Hematopoietic multipotent progenitor cell treated with erythropoietin and hydrocortisone succinate and interleukin-3 and kit ligand, for 17 days (in vitro differentiated cells): ENCODE results near the gene JAG1.
"Not testable (repeated sequence)": the region's sequence is repeated elsewhere in the genome, so short reads cannot be mapped to it uniquely, and the experiment has no call there.

Experiments
- DNase-seq: peaks from one replicate; pipeline ENCODE4 v3.0.0-alpha.2; 2015; ENCODE audit warnings: low spot score

The JAG1 gene

DNA sequence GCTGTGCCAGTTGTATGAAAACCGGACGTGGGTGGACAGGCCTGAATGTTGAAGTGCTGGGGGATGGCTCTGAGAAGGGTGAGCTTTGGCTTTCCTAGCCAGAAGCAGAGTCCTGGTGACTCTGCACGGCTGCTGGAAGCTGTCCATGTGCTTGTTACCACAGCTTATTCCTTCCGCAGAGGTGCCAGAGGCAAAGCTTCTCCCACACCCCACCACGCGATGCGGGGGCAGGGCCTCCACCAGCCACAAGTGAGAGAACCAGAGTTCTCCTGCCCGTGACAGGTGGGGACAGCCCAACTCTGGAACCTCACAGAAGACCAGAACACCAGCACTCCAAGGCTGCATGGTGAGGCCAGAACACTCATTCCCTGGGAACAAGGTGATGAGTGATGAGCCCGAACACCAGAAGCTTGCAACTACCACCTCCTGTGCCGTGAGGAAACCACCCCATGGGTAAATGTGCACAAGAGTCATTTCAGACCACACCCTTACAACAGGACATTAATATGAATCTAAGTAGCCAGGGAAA, 36.7 kb downstream of the JAG1 start:
- no peak for DNase-seq

DNA sequence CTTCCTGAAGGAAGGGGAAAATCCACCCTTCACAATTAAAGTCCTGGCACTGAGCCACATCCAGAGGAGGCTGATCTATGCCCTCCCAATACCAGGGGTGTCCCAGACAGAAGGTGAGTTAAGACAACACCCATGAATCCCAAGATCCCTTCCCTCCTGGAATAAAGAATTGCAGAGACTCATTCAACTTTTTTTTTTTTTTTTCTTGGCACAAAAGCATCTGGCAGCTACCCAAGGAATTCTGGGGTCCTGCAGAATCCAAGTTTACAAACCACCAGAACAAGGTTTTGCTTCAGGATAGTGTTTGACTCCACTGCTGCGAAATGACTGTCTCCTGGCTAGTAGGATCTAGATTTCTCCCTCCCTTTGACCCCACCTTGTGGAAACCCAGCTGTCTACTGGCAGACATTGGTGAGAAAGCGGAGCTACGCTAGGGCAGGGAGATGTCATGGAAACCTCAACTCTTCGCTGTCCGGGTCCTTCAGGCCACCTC, 37.4 kb downstream of the JAG1 start:
- DNase-seq = no peak

DNA sequence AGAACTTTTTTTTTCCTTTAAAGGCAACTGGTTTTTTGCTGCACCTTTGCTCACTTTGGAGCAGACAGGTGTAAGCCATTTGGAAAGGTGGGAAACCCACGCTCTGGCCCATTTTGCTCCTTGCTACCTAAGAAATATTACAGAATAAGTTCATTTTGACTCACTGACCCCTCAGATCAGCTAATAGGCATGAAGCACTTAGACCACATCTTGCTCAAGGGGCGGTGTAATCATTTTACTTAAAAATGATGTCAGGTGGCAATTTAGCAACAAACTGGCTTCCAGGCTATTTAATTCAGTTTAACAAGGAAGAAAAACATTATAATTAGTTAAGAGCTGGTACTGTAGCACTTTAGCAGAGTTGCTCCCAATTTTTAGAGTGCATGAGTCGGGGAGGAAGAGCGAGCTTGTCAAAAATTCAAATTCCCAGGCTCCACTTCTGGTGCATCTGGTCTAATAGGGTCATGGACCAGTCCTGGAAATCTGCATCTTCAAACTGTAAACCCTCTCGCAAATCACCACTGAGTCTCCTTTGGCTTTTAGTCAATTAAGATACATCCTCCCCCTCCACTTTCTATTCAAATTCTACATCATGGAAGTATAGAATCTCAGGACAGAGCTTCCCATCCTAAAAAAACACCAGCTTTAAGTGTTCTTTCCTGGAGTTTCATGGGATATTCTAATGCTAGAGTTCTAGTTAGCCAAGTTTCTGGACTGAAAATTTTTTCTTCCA, 38.2 kb downstream of the JAG1 start:
- no peak for DNase-seq

DNA sequence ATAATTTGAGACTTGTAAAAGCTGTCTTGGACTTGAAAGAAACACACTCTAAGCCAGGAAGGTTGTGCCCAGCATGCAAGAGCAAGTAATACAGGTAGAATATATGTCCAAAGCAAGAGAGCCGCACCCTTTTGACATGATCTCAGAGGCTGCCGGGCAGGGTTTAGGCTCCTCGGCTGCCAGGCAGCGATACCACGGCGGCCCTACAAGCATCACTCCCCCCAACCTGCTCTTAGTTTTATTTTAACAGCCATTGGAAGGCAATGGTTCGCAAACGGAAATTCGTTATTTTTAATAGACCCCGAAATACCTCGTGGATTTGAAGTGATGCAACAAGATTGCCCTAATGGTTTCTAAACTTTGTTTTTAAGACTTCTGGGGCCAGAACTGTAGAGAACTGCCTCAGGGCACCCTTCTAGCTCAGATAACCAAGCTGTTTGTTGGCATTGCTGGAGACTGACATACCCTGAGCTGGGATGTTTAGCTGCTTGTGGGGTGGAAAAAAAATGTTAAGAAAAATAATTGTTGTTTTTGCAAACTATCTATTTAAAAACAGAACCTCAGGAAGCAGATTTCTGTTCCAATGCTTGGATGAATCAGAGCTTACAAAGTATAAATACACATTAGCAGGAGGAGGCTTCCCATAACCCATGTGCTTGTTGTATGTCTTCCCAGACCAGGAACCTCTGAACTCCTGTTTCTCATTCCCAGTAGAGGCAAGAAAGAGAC, 39.0 kb downstream of the JAG1 start:
- no peak for DNase-seq

DNA sequence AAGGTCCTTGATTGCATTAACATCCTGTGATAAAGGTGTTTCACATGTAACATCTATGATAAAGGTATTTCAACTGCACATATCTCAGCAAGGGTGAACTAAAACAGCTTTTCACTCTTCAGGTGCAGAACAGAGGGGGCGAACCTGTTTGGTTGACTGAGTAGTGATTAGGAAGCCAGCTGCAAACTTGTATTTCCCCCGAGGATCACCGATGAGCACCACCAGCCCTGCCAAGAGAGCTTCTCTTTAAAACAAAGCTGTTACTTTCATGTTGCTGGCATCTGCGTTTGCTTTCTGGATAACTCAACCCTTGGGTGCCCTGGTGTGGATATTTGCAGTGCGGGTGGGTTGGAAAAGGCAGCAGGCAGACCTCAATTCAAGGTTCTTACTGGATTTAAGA, 39.6 kb downstream of the JAG1 start:
- DNase-seq = no peak

DNA sequence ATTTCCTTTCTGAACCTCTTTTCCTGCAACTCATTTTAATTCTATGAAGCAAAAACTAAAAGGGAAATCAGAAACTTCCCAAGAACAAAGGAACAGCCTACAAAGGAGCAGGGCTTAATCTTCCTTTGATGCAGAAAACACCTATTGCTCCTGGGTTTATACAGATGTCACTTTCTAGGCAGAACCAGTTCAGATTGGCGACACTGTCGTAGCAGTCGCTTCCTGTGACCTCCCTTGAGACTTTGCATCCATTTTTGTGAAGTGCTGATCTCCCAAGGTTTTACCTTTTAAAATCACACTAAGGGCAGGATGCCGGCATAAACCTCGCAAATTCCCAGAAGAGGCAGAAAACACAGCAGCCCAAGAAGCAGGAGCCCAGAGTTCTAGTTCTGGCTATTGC, 40.1 kb downstream of the JAG1 start:
- DNase-seq = no peak

DNA sequence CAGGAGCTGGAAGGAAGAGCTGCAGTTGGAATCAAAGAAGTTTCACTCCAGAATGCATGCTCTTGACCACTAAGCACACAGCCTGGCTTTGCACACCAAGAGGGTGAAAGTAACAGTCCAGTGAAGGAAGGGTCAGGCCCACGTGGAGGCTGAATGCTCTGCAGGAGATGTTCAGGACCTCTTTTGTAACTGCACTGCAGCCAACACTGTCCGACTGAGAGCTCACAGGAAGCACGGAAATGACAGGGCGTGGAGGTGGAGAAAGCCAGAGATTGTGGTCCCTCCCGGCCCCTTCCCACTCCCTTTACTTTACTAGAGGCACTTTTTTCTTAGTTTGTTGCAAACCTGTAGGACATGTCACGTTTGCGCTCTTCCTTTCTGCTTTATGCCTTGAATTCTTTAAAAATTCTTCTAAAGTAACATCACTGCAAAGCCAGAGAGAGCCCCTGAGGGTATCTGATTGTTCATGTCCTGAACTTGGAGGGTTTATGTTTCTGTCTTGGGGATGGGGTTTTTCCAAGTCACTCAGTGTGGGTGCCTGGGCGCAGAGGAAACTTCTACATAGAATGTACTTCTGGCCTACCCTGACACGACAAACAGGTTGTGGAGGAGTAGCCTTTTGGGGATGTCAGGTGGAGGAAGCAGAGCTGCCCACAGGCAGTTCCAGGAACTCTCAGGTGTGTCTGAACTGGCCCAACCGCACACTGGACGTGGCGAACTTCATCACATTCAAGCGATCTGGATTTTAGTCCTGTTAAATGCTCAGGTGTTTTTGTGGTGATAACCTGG, 40.9 kb downstream of the JAG1 start:
- DNase-seq = no peak

DNA sequence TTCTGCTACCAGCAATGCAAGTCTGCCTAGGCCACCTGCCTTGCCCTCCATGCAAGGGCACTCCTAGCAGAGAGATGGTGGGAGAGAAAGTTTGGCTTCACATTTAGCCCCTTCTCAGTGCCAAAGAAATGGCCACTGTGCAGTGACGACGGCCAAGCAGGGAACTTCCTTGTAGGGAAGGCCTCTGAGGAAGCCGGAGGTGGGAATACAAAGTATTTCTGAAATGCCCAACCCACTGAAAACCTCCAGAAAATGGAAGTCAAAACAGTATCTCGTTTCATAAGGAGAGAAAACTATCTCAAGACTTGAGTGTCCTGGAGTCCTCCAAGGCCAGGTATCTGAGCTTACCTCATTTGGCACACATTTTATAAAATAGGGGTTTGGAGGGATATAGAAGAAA, 42.7 kb downstream of the JAG1 start:
- no peak for DNase-seq

DNA sequence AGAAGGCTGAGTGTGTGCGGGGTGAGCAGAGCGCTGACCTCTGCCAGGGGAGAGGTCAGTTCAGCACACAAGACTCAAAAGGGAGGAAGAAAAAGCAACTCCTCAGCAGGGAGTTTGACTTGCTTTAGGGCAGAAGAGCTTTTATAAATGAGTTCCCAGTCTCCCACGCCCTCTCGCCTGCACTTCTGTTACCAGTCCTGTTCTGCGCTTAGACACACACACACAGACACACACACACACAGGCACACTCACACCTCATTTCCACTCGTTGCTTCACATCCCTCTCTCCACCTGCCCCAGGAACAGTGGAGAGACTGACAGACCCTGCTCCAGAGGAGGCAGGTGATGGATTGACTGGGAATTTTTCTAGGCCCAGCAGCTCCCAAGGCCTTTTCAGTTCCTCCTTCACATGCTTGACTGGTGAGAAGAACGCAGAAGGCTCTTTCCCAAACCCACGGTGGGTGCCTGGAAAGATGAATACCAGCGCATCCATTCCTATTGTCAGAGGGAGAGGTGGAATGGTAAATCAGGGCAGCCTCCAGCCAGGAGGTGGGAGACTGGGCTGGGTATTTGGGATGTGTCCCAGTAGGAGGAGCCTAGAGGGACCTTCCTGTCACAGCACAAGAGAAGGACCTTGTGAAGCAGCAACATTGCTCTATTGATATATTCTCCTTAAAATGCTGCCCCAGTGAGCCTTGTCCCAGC, 43.7 kb downstream of the JAG1 start:
- DNase-seq = no peak

DNA sequence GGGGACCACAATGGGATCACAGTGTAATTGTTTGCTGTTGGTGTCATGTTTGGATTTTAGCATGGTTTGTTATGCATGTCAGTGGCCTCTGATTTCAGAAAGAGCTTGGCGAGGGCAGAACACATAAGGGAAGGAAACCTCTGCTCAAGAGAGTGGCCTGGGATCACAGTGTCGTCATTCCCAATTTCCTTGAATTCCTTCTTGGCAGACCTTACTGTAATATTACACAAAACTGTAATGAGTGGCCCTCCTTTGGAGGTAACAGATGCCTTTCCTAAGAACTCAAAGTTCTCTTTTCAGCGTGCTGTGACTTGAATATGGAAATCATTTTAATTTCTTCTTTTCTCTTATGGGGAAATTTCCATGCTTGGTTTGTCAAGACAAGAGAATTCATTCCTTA, 46.9 kb downstream of the JAG1 start:
- no peak for DNase-seq

DNA sequence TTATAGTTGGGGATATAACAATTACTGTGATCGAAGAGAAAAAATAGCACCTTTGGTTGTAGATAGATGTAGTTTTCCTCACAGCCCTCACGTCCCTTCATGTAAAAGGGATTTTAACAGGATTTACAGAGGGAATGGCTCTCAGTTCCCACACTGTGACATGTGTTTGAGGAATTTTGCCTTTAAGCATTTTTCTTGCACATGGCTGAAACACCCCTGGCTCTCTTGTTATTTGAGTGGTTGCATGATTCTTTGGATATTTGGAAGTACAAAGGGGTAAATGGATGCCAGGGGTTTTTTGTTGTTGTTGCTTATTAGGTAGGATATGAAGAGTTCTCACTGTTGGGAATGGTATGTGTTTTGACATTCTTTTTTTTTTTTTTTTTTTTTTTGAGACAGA, 48.2 kb downstream of the JAG1 start:
- no peak for DNase-seq

DNA sequence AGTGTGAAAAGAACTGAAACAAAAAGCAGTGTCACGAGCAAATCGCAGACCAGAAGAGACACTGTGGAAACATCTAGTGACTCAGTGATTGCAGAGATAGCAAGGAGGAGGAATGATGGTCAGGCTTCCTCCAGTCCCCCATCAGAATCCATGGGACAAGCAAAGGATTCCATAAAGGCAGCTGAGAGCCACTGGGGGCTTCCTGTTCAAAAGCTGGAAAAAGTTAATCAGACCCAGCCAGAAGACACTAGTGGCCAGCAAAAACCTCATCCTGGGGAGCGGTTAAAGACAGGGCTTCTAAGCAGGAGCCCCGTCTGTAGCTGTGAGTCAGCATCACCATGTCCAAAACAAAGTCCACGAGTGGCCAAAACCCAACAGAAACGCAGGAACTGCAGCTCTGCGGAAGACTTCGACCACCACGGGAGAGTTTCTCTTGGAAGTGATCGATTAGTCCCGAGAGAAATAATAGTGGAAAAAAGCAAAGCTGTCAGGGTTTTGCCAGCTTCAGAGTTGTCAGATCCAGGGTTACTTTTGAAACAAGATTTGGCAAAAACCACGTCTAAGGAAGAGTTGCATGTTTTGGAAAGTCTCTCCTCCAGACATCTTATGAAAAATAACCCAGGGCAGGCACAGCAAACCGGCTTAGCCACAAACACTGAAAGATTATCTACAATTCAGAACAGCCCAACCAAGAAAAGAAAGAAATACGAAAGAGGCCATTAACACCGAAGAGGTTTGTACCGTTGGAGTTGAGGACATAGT, 51.0 kb downstream of the JAG1 start:
- DNase-seq = no peak

DNA sequence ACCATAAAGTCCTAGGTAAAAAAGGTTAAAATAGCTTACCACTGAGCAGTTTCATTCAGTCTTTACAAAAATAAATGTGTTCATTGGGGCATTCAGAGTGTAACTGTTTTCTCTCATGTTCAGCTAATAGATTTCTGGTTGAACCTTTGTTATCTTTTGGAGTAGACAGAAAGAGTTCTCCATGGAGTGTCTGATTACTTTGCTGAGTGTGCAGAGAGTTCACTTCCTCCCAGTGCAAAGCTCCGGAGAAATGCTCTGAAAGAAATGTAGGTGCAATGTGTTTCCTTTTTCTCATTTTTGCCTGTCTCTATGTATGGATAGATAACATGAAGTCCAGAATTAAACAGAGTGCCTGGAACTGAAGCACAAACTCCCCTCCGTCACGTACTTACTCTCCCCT, 52.6 kb downstream of the JAG1 start:
- DNase-seq = no peak

DNA sequence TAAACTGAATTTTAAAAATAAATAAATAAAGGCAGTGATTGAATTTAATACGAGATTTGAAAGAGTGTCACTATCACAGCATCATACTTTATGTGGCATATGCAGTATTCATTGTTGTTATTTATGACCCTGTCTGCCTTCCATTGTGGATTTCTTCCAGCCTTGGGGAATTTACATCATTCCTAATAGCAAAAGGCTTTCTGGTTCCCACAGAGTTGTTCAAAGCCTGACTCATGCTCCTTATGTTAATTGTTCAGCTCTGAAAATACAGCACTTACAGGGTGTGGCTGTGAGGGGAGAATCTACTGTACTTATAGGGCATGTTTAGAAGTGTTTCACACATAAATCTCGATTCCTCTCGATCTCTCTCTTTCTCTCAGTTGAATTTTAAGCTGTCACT, 54.4 kb downstream of the JAG1 start:
- DNase-seq = no peak

DNA sequence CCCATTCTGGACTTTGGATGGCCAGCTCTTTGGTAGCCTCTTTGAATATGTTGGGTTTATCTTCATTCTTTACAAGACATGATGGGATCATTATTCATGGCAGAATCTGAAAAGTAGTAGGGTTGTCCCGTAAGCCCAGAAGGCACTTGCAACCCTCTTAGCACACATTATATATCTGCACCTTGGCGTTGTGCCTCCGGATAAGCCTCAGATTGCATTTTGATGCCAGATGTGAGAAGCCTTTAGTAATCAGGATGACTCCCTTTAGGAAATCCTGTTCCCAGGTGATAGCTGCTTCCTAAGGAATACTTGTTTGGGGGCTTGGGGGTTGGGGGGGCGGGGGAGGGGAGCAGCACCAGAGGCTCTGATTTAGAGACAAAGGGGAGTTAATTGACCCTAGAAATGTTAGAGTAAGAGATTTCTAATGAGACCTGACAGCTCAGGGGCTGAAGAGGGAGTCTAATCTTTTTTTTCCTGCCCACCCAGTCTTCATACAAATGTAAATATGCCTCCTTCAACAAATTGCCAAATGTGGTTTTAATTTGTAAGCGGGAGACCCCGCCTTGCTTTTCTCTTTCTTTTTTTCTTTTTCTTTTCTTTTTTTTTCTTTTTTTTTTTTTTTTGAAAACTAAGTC, 55.1 kb downstream of the JAG1 start:
- no peak for DNase-seq

DNA sequence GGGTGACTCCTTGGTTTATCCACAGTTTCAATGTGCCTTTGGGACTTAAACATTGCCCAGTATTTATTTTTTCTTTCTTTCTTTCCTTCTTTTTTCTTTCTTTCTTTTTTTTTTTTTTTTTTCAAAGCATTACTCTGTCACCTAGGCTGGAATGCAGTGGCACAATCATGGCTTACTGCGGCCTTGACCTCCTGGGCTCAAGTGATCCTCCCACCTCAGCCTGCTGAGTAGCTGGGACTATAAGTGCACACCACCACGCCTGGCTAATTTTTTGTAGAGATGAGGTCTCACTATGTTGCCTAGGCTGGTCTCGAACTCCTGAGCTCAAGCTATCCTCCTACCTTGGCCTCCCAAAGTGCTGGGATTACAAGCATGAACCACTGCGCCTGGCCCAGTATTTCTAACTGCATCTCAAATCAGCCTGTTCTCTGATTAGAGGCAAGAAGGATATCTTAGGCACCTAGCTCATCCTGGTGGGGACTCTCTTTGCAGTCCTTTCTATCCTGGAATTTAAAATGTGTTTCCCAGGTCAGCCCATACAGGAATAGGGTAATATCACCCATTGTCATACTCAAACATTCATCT, 56.2 kb downstream of the JAG1 start:
- not testable (repeated sequence) for DNase-seq

DNA sequence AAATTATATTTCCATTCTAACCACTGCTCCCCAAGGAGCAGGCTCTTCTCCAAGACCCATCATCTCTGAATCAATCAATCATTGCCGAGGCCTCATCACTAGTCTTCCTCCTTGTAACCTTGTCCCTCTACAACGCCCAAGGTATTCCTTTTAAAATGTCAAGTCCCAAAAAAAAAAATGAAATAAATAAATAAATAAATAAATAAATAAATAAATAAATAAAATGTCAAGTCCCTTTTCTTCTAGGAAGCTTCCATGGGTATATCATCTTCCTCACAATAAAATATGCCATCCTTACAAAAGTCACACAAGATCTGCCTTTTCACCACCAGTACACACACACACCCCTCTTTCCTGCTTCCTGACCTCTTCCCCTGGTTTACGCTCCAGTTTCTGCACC, 57.6 kb downstream of the JAG1 start:
- DNase-seq = no peak

DNA sequence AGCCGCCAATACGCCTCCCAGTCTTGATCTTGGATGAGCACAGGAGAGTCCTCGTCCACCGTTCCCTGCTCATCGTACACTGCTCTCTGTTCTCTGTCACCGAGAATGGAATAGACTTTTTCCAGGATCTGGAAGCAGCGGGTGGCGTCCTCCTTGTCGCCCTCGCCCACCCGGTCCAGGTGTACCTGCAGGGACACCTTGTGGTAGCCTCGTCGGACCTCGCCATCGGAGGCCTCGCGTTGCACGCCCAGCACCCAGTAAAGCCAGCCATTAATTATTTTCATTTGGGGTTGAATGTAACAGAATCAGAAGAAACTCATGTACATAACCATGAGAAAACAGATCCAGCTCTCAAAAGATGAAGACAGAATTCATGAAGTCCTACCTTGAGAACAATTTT, 59.9 kb downstream of the JAG1 start:
- DNase-seq = no peak

DNA sequence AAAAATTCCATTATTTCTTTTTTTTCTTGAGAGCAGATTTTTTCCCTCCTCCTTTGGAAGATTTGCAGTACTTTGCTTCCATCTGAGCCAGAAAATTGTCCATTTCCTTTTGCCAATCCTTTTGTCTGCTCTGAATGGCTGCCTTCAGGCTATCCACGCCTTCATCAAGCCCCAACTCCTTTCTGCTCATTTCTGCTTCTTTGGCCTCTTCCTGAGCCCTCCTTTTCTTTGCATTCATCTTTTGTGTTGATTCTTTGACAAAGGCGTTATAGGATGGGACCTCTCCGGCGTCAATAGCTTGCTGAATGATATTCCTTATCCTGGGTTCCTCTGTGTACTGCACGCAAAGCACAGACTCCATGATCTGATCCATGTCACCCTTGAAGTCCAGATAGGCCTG, 60.4 kb downstream of the JAG1 start:
- not testable (repeated sequence) for DNase-seq

DNA sequence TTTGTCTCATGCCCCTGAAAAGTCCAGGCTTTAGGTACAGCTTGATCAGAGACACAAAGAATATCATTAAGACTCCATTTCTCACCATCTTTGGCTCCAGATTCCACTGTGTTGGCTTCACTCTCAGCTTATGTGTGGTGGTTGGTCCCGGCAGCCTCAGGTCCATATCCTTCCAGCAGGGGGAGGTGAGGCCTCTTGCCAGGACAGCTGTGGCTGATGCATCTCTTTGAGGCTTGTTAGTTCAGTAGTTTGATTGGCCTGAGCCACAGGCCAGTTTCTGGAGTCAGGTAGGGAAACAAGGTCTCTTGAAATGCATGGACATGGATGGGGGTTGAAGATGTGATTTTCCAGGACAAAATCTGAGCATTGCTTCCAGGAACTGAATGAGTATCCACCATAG, 62.4 kb downstream of the JAG1 start:
- DNase-seq = no peak
